ENCODE results near the gene CDC42SE2.
"Not testable (repeated sequence)": the region's sequence is repeated elsewhere in the genome, so short reads cannot be mapped to it uniquely, and the experiment has no call there.

The CDC42SE2 gene

GRCh38 chr5:131366428-131366827, 102.6 kb downstream of the CDC42SE2 start:
- DNase-seq (ENCODE audit: low read depth): no peak

- no peak for DNase-seq (ENCODE audit: low read depth)
Measured at GRCh38 chr5:131367219-131367860, 103.5 kb downstream of the CDC42SE2 start.

- DNase-seq (ENCODE audit: low read depth): no peak
Measured at GRCh38 chr5:131368866-131369265, 105.0 kb downstream of the CDC42SE2 start.

- DNase-seq (ENCODE audit: low read depth): no peak
Measured at GRCh38 chr5:131369558-131369957, 105.7 kb downstream of the CDC42SE2 start.

GRCh38 chr5:131371835-131372234, 108.0 kb downstream of the CDC42SE2 start:
- no peak for DNase-seq (ENCODE audit: low read depth)

- no peak for DNase-seq (ENCODE audit: low read depth)
Measured at GRCh38 chr5:131373265-131373664, 109.4 kb downstream of the CDC42SE2 start.

- DNase-seq (ENCODE audit: low read depth): no peak
Measured at GRCh38 chr5:131375351-131375750, 111.5 kb downstream of the CDC42SE2 start.

GRCh38 chr5:131377346-131377745, 113.5 kb downstream of the CDC42SE2 start:
- no peak for DNase-seq (ENCODE audit: low read depth)

- no peak for DNase-seq (ENCODE audit: low read depth)
Measured at GRCh38 chr5:131377785-131378325, 114.0 kb downstream of the CDC42SE2 start.

GRCh38 chr5:131378721-131379541, 115.1 kb downstream of the CDC42SE2 start:
- no peak for DNase-seq (ENCODE audit: low read depth)

- DNase-seq (ENCODE audit: low read depth): no peak
Measured at GRCh38 chr5:131379723-131380122, 115.9 kb downstream of the CDC42SE2 start.

GRCh38 chr5:131380238-131380637, 116.4 kb downstream of the CDC42SE2 start:
- DNase-seq (ENCODE audit: low read depth): not testable (repeated sequence)

- no peak for DNase-seq (ENCODE audit: low read depth)
Measured at GRCh38 chr5:131381021-131381420, 117.2 kb downstream of the CDC42SE2 start.

GRCh38 chr5:131381777-131382176, 117.9 kb downstream of the CDC42SE2 start:
- no peak for DNase-seq (ENCODE audit: low read depth)

GRCh38 chr5:131382407-131383395, 118.8 kb downstream of the CDC42SE2 start:
- no peak for DNase-seq (ENCODE audit: low read depth)

- DNase-seq (ENCODE audit: low read depth): no peak
Measured at GRCh38 chr5:131384173-131384572, 120.3 kb downstream of the CDC42SE2 start.

GRCh38 chr5:131384616-131385214, 120.9 kb downstream of the CDC42SE2 start:
- no peak for DNase-seq (ENCODE audit: low read depth)

- no peak for DNase-seq (ENCODE audit: low read depth)
Measured at GRCh38 chr5:131386124-131386523, 122.3 kb downstream of the CDC42SE2 start.

- no peak for DNase-seq (ENCODE audit: low read depth)
Measured at GRCh38 chr5:131386779-131387178, 122.9 kb downstream of the CDC42SE2 start.

- DNase-seq (ENCODE audit: low read depth): no peak
Measured at GRCh38 chr5:131387255-131387654, 123.4 kb downstream of the CDC42SE2 start.

GRCh38 chr5:131389096-131389868, 125.4 kb downstream of the CDC42SE2 start:
- DNase-seq (ENCODE audit: low read depth): no peak

All from GM04503 (cell line).